GM18498 (cell line): ENCODE measurements around the gene CALML6.

Experiments used
- ATAC-seq: cut with Tn5 transposase; IDR thresholded peaks from one replicate; pipeline ENCODE4 v1.9.1; 2021; ENCODE audit warnings: mild to moderate bottlenecking, moderate library complexity; ENCODE audit not compliant: unreplicated experiment

The CALML6 gene

DNA sequence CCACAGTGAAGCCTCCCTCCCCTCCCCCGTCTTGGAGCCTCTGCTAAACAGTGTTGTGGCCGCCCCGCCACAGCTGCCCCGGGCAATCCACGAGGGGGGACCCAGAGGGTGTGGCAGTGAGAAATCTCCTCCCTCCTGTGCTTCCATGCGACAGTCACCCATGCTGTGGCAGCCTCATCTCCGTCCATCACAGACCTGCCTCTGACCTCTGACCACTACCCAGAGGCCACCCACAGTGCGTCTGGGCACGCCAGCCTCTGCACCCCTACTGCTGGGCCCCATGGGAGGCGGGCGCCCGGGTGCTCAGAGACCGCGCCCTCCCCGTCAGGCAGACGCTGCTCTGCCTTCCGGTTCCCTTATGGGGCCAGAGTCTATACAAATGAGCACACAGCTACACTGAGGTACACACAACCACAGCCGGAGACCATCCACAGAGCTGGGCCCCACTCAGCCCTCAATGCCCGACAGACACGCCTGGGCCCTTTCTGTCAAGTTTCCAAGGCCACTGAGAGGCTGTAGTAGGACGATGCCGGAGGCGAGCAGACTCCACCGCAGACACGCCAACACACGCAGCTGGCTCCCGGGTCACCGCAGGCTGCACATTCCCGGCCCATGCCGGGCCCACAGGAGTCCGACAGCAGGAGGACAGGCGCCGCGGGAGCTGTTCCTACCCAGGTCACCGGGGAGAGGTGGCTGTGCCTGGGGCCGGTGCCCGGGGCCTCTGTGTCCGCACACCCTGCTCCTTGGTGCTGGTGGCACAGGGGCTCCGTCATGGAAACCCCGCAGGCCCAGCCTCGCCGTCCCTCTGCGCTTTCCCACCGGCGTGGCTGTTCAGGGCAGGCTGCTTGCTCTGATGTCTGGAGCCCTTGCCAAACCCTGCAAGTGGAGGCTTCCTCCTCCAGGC, 27.9 kb downstream of the CALML6 start:
- ATAC-seq = no peak

DNA sequence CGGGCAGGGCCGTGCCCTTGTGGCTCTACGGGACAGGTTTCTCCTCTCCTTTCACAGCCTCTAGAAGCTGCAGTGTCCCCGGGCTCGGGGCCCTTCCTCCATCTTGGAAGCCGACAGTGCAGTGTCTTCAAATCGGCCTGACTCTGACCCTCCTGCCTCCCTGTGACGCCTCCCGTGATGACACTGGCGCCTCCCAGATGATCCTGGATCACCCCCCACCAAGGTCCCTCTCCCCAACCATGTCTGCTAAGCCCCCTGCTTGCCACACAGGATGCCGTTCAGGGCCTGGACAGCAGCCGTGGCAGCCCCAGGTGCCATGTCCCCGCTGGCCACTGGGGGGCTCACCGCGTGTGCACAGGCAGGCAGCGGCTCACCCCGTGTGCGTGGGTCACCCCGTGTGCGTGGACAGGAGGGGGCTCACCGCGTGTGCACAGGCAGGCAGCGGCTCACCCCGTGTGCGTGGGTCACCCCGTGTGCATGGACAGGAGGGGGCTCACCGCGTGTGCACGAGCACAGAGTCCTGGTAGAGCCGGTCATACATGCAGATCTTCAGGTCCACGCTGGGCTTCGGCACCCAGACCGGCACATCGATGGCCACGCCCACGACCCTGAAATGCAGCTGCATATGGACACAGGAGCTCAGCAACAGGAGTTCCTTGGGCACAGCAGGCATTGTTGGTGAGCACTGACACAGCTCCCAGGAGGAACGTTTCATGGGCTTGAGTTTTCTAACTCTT, 28.9 kb downstream of the CALML6 start:
- no peak for ATAC-seq

DNA sequence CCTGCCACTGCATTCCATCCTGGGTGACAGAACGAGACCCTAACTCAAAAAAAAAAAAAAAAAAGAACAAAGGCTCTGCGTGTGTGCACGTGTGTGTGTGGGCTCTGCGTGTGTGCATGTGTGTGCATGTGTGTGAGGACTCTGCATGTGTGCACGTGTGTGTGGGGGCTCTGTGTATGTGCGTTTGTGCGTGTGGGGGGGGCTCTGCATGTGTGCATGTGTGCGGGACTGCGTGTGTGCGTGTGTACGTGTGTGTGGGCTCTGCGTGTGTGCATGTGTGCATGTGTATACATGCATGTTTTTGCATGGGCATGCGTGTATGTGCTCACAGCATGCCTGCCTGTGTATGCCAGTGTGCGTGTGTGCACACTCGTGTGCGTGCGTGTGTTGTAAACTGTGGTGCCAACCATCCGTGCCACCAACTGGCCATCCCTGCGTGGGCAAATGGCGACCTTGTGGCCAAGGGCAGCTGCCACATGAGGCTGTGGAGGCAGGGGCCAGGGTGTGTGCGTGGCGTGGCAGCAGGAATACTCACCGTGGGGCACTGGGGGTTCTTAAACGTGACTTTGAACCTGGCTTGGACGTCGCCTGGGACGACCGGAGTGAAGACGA, 30.8 kb downstream of the CALML6 start:
- ATAC-seq = no peak

DNA sequence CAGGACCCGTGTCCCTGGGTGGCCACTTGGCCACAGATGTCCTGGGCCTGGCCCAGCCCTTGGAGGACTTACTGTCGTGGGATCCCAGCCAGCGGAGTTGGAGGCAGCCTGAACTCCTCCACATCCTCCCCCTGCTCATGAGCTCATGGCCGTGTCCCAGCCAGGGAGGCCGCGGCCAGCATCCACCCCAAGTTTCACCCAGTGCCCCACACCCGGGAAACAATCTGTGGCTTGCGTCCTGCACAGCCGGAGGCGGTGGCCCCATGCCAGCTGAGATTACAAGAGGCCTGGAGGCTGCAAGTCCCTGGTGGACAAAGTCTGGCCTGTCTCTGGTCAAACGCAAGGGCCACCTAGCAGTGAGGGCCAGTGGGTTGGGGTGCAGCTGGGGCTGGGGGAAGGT, 31.5 kb downstream of the CALML6 start:
- no peak for ATAC-seq

DNA sequence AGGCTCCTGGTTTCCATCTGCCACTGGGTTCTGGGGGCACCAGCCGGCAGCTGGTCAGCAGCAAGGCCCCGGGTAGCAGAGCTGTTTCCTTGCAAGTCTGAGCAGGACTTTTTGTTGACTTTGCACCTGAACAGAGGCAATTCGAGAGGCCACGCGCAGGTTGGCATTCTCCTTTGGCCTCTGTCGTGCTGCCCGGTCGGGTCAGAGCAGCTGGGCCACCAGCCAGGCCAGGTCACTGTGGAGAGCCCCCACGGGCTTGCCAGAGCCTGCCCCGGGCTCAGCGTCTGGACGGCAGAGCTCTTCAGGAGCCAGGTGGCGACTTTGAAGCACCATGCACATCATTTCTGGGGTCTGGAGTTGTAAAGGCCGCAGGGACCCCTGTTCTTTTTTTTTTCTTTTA, 32.4 kb downstream of the CALML6 start:
- ATAC-seq = no peak

DNA sequence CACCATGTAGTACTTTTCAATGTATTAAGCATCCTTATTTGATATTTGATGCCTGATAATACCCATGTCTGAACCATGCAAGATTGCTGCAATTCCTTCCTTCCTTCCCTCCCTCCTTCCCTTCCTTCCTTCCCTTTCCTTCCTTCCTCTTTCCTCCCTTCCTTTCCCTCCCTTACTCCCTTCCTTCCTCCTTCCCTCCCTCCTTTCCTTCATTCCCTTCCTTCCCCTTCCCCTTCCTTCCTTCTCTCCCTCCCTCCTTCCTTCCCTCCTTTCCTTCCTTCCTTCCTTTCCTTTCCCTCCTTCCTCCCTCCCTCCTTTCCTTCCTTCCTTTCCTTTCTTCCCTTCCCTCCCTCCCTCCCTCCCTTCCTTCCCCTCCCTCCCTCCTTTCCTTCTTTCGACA, 33.7 kb downstream of the CALML6 start:
- ATAC-seq = no peak

DNA sequence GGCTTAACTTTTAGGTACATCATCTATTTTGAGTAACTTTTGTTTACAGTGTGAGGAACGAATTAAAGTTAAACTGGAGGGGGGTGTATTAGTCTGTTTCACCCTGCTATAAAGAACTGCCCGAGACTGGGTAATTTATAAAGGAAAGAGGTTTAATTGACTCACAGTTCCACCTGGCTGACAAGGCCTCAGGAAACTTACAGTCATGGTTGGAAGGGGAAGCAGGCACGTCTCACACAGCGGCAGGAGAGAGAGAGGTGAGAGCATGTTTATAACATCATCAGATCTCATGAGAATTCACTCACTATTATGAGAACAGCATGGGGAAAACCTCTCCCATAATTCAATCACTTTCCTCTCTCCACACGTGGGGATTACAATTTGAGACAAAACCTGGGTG, 35.9 kb downstream of the CALML6 start:
- ATAC-seq = no peak

DNA sequence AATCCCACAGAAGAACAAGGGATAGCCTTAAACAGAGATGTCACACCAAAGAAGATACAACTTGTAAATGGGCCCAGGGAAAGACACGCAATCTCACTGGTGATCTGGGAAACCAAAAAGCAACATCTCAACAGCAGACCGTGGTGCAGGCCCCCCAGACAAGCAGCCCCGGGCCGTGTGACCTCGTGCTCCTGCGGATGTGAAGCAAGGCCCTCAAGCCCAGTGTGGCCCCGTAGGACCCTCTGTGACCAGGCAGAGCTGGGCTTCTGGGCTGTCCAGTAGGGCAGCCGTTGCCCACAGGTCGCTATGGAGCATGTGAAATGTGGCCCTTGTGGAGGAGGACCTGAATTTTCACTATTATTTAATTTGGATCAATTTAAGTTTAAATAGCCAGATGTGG, 39.0 kb downstream of the CALML6 start:
- ATAC-seq = no peak

DNA sequence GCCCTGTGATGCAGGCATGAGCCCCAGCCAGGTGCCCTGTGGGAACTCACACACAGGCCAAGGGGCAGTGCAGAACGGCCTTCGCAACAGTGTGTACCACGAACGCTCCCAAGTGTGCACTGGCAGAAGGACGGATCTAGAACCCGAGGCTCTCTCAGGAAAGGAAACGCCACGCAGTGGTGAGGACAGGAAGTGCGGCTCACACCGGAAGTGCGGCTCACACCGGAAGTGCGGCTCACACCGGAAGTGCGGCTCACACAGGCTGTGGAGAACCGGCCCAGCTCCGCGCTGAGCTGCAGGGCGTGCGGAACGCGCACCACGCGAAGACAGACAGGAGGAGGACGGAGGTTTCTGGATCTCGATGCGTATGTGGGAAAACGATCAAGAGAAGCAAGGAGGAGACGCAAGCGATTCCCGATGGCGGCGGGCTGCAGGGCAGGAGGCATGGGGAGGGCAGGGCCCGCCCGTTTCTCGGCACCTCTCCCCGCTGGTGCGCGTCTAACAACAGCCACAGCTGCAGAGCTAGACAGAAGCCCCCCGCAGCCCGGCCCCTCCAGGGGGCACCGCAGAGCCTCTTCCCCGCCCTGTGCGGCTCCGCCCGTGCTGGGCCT, 39.9 kb downstream of the CALML6 start:
- ATAC-seq = no peak

DNA sequence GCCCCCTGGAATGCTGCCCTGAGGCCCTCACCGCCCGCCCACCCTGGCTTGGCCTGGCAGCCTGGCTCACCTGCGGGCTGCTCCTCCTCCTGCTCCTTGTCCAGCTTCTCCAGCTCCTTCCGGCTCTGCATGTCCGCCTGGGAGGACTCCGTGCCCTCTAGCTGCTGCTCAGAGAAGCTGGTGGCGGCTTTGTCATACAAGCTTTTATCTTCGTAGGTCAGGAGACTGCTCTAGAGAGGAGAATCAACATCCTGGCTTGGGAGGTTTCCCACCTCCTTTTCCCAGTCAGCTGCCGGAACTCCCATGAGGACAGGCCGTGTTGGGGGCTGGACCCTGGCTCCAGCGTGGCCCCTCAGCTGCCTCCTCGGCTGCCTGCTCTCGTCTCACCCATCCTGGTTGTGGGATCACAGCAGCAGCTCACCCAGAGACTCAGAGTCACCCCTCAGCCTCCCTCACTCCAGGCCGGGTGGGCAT, 40.6 kb downstream of the CALML6 start:
- no peak for ATAC-seq

DNA sequence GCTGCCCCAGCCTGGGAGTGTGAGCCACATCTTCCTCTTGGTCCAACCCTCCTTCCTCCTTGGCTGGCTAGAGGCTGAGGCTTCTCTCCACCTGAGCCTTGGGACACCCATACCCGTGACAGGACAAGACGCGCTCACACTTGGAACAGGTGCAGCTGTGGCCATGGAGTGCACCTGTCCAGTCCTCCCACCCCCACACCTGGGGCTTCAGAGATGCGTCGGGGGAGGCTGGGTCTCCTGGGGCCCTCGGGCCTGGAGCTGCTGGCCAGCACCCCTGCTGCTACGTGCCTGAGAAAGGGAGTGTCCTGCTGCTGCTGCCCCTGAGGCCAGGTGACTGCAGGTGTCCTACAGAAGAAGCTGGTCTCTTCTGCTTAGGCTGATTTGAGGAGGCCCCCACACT, 41.0 kb downstream of the CALML6 start:
- ATAC-seq = no peak

DNA sequence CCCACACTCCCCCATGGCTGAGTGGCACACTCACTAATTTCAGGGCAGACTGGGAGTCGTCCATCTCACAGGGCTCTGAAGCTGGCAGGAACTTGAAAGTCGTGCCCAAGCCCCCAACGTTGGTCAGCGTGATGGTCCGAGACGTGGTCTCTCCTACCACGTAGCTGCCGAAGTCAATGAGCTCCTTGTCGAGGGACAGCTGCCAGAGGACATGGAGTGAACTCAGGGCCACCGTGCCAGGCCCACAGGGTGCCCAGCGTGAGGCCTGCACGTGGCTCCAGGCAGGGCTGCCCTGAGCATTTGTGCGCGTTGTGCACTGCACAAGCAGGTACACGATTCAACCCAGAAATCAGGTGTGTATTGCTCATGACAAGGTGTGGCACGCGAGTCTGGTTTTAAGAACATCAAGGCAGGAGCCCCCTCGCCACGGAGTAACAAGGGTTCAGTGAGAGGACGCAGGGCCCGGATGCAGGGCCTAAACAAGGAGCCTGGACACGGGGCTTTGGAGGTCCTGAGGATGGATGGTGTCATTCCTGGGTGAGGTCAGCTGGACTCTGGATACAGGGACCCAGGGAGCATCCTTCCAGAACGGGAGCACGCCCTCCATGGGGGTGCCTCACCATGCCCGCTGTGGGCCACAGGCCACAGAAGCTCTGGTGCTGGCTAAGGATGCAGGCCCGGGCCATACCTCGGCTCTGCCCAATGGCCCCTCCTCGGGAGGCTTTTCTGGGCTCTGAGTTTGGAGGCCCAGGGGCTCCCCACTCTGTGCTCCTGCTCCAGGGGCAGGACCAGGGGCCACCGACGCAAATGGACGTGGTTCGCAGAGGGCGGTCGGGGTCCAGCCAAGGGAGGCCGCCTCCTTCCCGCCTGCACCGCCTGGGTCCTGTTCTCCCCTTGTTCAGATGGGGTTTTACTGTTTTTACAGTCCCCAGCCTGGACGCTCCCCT, 41.8 kb downstream of the CALML6 start:
- no peak for ATAC-seq

DNA sequence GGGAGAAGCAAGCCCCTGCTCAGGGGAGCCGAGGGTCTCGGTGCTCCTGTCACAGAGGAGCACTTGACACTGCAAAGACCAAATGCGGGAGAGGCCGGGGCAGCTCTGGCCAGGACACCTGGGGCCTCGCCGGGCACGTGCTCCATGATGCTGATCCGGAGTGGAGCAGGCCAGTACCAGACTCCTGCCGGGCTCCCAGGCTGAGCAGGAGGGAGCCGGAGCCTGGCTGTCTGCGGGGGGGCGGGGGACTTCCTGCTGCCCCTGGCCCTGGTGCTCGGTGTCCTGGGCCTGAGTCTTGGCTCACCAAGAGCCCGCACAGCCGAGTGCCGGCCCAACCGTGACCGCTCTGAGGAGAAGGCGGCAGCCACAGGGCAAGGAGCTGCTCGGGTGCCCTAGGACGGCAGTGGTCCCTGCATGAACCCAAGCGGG, 42.5 kb downstream of the CALML6 start:
- ATAC-seq = no peak

DNA sequence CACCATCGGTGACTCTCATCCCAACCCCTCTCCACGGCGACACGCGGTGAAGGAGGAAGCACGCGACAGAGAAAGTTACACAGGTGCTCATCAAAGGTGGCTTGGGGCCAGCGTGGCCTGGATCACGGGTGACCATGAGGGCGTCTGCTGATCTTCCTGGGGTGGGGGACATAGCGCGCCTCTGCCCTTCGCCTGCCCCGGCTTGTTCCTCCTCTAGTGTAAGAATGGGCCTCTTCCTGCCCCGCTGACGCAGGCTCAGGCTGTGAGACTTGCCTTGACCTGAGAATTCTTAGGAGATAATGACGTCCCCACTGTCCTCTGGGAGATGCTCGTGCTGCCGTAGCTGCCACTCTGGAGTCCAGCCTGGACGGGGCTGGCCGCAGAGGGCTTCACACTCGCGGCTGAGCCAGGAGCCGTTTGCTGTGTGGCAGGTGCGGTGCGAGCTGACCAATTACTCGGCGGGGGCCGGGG, 43.0 kb downstream of the CALML6 start:
- no peak for ATAC-seq

DNA sequence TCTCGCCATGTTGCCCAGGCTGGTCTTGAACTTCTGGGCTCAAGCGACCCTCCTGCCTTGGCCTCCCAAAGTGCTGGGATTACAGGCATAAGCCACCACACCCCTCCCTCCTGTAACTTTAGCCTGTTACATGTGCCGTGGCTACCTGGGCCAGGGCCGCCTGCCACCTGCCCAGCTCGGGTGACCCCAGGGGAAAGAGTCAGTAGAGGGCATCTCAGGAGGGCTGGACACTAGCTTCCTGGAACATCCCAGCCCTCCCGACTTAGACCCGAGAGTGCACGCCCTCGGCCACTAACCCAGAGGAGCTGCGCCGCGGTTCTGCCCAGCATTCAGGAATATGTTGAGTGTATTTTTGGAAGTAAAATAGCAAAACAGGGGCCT, 44.4 kb downstream of the CALML6 start:
- no peak for ATAC-seq

DNA sequence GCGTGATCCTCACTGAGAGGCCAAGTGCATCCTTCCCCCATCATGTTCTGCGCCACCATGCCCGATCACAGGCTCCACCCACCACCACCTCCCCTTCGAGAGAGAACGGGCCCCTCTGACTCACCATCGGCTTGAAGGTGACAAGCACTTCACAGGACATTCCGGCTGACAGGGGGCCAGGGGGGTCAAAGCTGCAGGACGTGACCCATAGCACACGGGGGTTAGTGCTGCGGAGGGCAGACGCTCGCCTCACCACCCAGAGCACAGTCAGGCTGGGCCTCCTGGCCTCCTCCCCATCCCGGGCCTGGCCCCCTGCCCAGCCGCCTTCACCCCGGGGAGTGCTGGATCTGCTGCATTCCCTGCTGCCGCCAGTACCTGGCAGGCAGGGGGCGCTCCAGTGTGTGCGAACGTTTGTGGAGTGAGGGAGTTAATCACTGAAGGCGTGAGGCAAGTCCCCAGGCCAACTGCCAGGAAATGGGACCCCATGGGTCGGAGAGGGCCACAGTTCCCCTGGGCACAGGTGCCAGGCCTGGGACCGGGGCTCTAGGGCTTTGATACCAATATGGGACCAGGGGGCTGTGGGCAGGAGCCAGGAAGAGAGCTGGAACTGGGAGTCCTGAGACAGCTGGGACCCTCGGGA, 44.9 kb downstream of the CALML6 start:
- no peak for ATAC-seq

DNA sequence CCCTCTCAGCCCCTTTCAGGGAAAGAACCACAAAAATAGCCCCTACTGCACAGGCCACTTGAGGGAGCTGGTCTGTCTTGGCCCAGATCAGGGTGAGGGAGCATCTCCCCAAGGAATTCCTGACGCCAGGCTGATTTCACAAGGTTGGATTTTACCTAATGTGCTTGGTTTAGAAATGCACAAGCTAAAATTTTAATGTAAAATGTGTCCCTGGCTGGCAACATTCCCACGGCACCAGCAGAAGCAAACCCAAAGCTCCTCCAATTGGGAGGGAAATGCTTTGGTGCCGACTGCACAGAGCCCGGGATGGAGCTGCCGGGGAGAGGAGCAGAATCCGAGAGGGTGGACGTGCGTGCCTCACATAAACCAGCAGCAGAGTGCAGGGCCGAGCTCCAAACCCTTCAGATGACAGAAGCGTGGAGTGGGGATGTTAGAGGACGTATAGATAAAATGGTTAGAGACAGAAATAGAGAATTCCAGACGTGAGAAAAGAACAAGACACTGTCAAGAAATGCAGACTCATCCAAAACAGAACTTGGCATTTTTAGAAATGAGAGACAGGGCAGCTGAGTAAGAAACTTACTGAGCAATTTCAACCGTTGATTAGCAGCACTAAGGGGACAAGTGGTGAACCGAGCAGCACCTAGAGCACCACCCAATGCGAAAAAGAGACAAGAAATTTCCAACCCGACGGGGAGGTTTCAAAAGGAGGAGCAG, 45.6 kb downstream of the CALML6 start:
- ATAC-seq = no peak

DNA sequence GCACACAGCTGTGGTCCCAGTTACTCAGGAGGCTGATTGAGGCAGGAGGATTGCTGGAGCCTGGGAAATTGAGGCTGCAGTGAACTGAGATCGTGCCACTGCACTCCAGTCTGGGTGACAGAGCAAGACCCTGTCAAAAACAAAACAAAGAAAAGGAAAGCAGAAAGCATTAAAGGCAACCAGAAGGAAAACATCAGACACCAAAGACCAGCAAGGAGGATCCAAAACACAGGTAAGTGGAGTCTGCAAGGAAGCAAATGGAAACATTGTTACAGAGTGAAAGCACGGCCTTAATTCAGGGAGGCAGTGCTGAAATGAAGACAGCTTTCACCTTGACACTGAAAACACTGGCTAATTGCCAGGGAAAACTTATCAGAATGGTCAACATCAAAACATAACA, 47.7 kb downstream of the CALML6 start:
- ATAC-seq = no peak

DNA sequence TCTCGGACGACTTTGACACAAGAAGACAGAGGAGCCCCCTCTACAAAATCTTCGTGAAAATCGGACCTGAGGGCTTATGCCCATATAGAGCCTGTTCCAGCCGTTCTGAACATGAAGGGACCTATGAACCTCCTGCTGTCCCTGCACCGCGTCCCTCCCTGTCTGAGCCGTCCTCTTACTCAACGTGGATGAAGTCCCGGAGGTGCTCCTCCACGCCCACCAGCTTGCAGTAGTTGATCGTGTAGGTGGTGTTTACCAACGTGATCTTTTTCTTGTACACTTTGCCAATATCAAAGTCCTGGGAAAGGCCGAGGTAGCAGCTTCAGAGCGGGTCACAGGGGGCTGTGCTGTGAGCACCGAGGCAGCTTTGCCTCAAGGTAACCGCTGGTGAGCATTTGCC, 48.5 kb downstream of the CALML6 start:
- no peak for ATAC-seq
